SK-MEL-5 (cell line): ENCODE results near the gene DUSP9. TPM values are rescaled to one million over a fixed set of nuclear protein-coding genes. Genes with fewer than 3 reads are reported as not detected.

Experiments
- DNase-seq: peaks from one replicate; pipeline ENCODE4 v3.0.0-alpha.2; 2016; ENCODE audit warnings: low read depth, low spot score
- in situ Hi-C: cut with HindIII; loops from 2 replicates; pipeline ENCODE4 v1.10.0; 2016; ENCODE audit warnings: low sequenced_read_pairs, high pct_unique_total_duplicates, low pct_unique_long_range_greater_than_20kb
- total RNA-seq: library from RNA; depleted of rRNA; stranded (reverse); fragments of >200 nt; shearing (Covaris generic); gene quantifications from 2 replicates; pipeline ENCODE4 v1.2.3, GENCODE V29; 2014

Gene DUSP9
- total RNA-seq, 1 experiment from 2014 or later = 6.8 TPM

- in situ Hi-C loops = no loop called here
- no peak for DNase-seq
Measured at GRCh38 chrX:153662266-153662665, 15.3 kb downstream of the DUSP9 start.

DNA sequence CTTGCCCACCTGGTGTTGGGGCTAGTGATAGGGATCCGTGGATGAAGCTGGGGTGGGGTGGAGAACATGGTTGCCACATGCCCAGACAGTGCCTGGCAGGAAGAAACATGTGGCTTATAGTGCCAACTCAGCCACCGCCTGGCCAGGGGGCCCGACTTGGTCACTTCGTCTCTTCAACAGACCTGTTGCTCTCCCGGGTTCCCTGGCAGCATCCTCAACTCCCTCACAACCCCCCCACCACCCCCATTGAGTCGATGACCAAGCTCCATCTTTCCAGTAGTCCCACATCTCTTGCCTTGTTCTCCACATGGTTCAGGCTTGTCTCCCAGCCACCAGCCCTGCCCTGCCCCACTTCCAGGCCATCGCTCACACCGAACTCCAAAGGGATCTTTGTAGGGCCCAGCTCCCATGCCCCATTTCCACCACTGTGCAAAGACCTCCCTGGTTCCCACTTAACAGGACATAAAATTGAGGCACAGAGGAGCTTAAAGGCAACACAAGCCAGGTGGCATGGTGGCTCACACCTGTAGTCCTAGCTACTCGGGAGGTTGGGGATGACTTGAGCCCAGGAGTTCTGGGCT is 18.8 kb downstream of the DUSP9 start:
- no peak for DNase-seq
- in situ Hi-C loops = no loop called here

- in situ Hi-C loops = no loop called here
- DNase-seq = no peak
Measured at GRCh38 chrX:153667281-153667955, 20.4 kb downstream of the DUSP9 start.

DNA sequence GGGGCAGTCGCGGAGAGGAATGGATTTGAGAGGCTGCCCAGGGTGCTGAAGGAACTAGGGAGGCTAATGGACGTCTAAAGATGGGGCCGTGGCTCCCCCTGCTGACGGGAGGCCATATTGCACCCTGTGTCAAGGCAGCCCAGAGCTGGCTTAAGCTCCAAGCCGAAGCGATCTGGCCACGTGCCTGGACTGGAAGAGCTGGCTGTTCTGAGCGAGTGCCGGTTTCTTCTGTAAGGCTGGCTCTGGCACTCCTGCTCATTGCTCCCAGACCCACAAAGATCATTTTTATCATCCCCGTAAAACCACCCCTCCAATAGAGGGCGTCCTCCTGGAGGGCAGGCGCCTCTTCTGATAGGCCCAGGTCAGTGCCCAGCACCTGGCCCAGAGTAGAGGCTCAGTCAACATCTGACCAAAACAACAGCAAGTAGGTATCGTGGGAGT is 21.0 kb downstream of the DUSP9 start:
- in situ Hi-C loops = no loop called here
- peak; percentile 82 for DNase-seq

DNA sequence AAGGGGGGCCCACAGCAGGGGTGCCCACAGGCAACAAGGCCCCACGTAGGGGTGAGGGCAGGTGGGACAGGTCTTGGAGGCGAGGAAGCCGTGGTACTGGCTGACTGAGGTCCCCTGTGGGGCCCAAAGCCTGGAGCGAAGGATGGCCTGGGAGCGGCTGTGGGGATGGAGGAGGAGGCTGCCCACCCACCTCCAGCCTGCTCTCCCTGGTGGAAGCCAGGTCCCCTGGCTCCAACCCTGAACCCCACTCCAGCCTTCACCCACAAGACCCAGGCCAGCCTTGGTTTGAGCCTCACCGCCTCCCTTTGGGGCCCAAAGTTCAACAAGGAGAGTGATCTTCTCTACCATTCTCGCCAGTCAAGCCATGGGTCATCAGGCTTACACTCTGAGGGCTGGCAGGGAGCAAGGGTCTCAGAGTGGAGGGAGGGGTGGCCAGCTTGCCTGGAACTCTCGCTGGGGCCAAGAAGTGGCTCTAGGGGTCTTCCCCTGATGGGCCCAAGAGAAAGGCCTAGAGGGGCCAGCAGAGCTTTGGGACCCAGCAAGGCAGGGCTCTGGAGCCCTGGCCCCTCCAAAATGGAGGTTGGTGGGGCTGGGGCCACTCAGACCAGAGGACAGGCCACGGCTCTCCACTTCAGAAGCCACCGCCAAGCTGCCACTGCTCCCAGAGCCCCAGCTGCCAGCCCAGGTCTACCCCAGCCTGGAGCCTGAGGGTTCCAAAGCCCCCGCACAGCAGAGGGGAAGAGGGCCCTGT is 21.6 kb downstream of the DUSP9 start:
- in situ Hi-C loops = no loop called here
- no peak for DNase-seq

DNA sequence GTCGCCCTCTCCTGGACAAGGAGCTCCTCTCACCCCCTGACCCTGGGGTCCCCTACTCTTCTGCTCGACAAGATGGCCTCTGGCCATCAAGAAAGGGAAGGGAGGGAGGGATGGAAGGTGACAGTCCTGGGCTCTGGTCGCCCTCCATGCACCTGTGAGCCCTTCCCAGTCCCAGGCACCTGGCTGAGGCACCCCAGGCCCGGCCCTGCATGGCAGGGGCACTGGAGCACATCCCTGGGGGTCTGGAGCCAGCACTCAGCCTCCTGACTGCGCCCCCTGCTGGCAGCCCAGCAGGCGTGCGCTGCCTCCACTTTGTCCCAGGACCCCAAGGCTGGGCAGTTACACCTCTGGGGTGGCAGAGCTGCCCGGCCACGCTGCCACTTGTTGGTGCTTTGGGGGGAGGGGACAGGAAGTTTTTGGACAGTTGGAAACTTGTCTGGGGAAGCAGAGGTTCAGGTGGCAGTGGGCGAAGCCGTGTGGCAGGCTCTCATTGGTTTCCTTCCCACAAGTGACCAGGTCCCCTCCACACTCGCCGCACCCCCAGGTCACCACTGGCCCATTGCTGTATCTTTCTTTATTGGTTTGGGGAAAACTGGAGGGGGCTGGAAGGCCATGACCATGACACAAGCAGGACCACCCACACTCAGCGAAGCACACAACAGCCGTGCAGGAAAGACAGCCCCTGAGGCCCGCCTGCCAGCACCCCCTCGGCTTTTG is 22.3 kb downstream of the DUSP9 start:
- in situ Hi-C loops = no loop called here
- peak; percentile 44 for DNase-seq

- DNase-seq = no peak
- in situ Hi-C loops = no loop called here
Measured at GRCh38 chrX:153669901-153670731, 23.1 kb downstream of the DUSP9 start.

- in situ Hi-C loops = no loop called here
- no peak for DNase-seq
Measured at GRCh38 chrX:153670748-153671588, 24.0 kb downstream of the DUSP9 start.

DNA sequence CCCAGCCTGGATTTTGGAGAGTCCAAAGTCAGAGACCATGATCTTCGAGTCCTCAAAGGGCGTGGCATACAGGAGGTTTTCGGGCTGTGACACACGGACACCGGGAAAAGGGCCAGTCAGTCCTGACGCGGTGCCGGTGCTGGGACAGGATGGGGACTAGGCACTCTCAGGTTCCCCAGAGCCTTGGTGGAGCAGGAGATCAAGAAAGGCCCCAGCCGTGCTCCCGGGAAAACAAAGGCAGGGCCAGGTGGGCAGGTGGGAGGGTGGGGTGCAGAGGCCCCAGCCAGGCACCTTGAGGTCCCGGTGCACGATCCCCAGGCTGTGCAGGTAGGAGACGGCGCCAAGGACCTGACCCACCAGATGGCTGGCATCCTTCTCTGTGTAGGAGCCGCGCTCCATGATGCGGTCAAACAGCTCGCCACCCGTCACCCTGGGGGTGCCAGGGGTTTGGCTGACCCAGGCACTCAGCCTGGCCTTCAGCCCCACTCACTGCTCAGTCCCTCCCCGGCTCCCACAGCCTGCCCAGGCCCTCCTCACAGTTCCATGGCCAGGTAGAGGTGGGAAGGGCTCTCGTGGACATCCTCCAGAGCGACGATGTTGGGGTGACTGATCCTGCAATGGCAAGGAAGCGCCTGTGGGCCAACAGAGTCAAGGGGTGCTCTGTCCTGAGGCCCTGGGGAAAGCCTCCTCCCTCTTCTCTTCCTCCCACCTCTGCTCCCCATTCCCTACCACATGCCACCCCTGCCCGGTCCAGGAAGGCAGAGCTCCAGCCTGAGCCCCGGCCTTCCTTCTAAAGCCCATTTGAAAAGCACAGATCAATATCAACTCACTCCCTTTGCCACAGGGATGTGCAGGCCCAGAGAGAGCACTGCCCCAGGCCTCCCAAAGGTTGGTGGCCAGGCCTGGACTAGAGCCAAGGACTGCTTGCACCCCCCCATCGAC is 24.9 kb downstream of the DUSP9 start:
- in situ Hi-C loops = no loop called here
- no peak for DNase-seq

- in situ Hi-C loops = no loop called here
- DNase-seq = no peak
Measured at GRCh38 chrX:153672531-153673427, 25.8 kb downstream of the DUSP9 start.

DNA sequence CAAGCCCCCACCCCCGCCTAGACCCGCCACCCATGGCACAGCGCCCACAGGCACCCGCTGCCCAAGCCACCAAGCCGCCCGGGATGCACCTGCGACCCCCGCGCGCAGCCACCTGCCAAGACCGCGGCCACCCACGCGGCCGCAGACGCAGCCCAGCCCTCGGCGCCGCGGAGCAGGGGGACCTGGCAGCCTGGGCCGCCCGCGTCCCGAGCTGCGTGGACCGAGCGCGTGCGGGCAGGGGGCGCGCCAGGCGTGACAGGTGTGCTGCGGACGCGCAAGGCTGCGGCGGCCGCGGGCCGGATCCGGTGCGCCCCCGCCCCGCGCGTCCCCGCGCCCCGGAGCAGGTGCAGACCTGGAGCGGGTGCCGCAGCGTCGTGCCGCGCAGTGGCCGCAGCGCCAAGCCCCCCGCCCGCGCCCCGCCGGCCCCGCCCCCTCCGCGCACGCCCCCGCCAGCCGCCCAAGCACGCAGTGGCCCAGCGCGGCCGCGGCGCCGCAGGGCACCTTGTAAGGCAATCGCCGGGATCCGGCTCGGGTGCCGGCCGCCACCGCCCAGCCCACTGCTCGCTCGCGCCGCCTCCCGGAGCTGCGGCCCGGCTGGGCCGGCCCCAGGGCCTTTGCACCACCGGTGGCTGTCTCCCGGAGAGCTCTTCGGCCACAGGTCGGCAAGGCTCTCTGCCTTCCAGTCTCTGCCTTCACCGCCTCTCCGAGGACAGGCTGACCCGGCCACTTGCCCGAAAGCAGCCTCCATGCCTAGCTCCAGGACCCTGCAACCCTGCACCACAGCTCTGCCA is 26.6 kb downstream of the DUSP9 start, which contains the start of gene PNCK:
Gene PNCK, minus strand, starts transcription at position 386 of the 791 bp plus-strand sequence. CDS start 737 bp downstream, outside the sequence.
- in situ Hi-C loops = no loop called here
- no peak for DNase-seq

GRCh38 chrX:153674219-153674851 is 27.3 kb downstream of the DUSP9 start:
- no peak for DNase-seq
- in situ Hi-C loops = no loop called here

DNA sequence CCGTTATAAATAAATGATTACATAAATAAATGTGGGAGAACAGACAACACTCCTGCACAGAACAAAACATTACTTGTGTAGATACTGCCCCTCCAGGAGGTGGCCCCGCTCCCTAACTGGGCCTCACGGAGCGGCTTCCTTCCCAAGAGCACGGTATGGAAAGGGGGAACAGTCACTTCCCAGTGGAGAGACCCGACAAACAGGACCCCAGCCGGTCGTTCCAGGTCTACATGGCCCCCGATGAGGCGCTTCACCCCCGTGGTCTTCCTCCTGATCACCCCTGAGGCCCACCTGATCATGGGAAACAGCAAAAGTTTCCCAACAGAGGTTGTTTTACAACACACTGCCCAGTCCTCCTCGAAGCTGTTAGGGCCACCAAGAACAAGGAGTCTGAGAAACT is 34.2 kb downstream of the DUSP9 start:
- in situ Hi-C loops = no loop called here

More for the DNA sequence above, 34.2 kb downstream of the DUSP9 start:
- no peak for DNase-seq
